PC-3 (cell line): ENCODE results near the gene GP1BA.

Experiments
- CTCF ChIP-seq: fragments of 300-600 bp; sonication (generic); conservative IDR thresholded peaks from 2 replicates; pipeline ENCODE4 v1.5.1; 2017; ENCODE audit warnings: antibody characterized with exemption, low read depth, mild to moderate bottlenecking, low read length
- EZH2phosphoT487 ChIP-seq: fragments of 300-600 bp; sonication (generic); IDR thresholded peaks from 2 replicates; pipeline ENCODE4 v1.6.1; 2018; ENCODE audit warnings: mild to moderate bottlenecking, antibody characterized with exemption, low read length, borderline replicate concordance

- TF ChIP-seq CTCF, result no peak
- no peak for TF ChIP-seq EZH2phosphoT487
Measured at GRCh38 chr17:4947010-4947410, 14.9 kb downstream of the GP1BA start.
